Epithelial cell of proximal tubule (primary cell): Measurements from ENCODE around the gene MPP2. TPM values are rescaled to one million over a fixed set of nuclear protein-coding genes. Genes with fewer than 3 reads are reported as not detected.
A peak's percentile ranks its signal among the peaks of the same experiment; 100 is the strongest.

Experiments used
- DNase-seq: peaks from one replicate; pipeline ENCODE4 v3.0.0-alpha.2; 2011; ENCODE audit warnings: low read depth
- H3K4me3 ChIP-seq: 2 replicates; pipeline ENCODE4 v1.5.1; 2011; ENCODE audit warnings: low read depth, mild to moderate bottlenecking, low read length
- CTCF ChIP-seq: conservative IDR thresholded peaks from 2 replicates; pipeline ENCODE4 v1.5.1; 2012; ENCODE audit warnings: low read depth, mild to moderate bottlenecking, low read length
- total RNA-seq: library from RNA; depleted of rRNA; stranded (reverse); fragments of >200 nt; gene quantifications from 2 replicates; pipeline ENCODE4 v1.2.3, GENCODE V29; 2015

MPP2 gene
- total RNA-seq, 1 donor from 2014 or later = 14.1 TPM

DNA sequence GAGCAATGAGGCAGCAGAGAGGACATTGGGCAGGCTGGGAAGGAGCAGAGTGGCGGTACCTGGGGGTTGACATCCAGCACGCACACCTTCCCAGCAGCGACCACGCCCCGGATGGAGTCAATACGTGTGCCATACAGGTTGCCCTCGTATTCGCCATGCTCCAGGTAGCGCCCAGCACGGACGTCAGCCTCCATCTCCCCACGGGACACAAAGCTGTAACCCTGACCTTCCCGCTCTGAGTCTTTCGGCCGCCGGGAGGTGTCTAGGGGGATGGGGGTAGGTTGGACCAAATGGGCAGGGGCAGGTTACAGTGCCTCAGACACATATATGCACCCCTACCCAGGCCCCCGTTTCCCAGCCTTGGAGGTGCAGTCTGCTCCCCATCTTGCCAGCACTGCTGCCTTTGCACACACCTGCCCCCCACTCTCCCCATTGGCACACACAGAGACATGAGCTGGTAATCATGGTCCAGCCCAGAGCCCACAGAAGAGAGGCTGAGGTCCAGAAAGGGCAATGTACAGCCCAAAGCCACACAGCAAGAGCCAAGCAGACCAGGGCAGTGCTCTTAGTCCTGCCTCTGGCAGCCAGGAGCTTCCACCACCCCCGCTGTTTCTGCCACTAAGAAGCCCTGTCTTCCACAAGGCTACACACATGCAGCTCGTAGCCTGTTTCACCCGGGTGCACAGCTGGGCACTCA is 27.5 kb downstream of the MPP2 start:
- no peak overlapping the region for H3K4me3 ChIP-seq
- TF ChIP-seq CTCF = no peak

DNA sequence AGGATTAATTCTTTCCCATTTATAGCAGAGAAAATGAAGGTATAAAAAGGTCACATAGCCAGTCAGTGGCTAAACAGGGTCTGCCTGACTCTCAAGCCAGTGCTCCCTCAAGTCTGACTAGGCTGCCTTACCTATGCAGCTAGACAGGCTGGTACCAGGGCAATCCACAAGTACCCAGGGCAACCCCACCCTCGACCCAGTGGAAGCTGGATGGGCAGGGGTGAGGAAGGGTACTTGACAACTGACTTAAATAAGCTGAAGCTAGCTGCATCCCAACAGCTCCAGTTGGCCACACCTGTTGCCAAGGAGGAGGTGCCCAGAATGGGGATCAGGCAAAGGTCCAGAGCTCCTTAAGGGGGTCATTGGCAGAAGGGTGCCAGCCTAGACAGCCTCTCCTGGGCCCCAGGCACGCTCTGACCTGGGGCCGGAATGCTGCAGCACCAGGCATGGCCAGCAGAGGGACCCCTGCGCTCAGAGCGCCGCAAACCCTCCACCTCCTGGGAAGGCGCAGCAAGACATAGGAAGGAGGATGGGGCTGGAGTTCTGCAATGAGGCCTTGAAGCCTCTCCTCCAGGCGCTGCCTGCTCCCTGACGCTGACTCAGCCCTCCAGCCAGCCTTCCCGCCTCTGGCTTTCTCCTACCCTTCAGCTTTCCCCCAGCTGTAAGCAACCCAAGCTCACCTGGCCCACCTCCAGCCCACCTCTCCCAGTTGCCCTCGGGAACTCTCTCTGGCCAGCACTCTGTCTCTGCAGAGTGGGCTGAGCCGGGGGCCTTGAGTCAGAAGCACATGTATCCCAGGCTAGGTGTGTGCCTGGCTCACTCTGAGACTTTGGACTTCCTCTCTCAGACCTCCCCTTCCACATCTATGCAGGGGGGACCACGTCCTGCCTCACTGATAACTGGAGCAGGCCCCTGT is 28.8 kb downstream of the MPP2 start:
- DNase-seq = peak; percentile 23
- TF ChIP-seq CTCF = peak; percentile 90
- no peak overlapping the region for H3K4me3 ChIP-seq

More for the DNA sequence above, 27.5 kb downstream of the MPP2 start:
- DNase-seq = no peak

GRCh38 chr17:43877451-43878155 is 29.7 kb downstream of the MPP2 start:
- no peak overlapping the region for H3K4me3 ChIP-seq
- no peak for DNase-seq
- no peak for TF ChIP-seq CTCF

DNA sequence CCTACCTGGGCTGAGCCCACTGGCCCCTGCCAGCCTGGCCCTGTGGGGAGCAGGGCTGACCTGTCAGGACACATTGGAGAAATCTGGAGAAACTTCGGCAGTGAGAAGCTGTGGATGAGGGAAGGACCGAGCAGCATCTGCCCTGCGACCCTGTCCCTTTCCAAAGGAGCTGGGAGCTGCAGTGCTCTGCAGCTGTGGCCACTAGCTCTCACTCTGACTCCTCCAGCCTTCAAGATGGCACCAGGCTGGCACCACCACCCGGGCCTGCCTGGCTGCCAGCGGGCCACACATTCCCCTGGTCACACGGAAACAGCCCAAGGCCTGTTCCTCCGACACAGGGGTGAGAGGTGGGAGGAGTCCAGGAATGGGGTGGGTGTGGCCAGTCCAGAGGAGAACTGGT is 30.3 kb downstream of the MPP2 start:
- H3K4me3 ChIP-seq = no peak overlapping the region
- no peak for DNase-seq
- no peak for TF ChIP-seq CTCF

DNA sequence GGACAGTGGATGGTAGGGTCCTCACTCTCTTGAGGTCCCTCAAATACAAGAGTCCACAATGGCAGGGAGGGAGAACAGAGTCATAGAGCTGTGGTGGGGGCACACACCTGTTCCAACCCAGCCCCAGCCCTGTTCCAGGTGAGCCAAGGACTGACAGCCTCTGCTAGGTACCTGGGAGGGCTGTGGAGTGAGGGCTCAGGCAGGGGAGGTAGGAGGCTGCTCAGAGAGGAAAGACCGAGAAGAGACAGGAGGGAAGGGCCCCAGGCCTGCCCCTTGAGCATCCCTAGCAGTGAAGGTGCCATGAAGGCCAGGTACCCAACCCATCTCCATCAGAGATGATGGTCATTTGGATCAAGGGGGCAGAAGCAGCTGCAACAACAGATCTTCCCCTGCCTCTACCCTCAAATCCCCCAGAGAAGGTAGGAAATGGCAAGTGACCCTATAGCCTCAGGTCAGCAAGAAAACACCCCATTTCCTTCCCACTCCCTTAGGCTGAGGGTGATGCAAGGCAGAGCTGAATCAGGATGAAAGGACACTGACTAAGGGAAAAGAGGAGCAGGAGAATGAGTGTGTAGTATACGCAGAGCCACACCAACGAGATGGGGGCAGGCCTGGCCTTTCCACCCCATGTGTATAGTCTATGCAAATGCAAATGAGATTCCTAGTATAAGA is 31.7 kb downstream of the MPP2 start:
- DNase-seq = no peak
- TF ChIP-seq CTCF = no peak
- no peak overlapping the region for H3K4me3 ChIP-seq

DNA sequence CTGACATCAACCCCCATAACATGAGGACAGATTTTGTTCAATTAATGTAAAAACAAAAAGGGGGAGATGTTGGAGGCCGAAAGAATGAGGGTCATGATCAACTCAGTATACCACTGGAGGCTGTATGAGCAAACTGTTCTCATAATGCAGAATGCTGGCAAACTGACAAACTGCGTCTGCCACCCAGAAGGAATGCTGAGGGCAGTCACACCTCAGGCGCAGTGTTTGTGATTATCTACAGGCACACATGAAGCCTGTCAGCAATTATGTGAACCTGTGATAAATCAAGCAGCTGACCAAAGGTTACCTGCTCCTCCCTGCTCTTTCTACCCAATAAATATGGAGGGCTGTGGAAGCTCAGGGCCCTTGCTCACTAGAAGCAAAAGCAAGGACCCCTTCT is 33.0 kb downstream of the MPP2 start:
- TF ChIP-seq CTCF = no peak
- no peak overlapping the region for H3K4me3 ChIP-seq
- DNase-seq = no peak
